NCI-H1417 treated with DMSO at 0.1 percent for 48 hours (cell line): ENCODE data around the gene ZXDB.
A peak's percentile ranks its signal among the peaks of the same experiment; 100 is the strongest.
"Not testable (repeated sequence)": the region's sequence is repeated elsewhere in the genome, so short reads cannot be mapped to it uniquely, and the experiment has no call there.

Experiments
- DNase-seq: peaks from one replicate; lab custom pipeline; 2025; lab: John Stamatoyannopoulos, UW

ZXDB gene

GRCh38 chrX:57591284-57592159 lies at the start of gene ZXDB:
Gene ZXDB (plus strand): TSS chrX:57592011. CDS start chrX:57592049, 38 bp downstream.
- DNase-seq = not testable (repeated sequence)

- DNase-seq = no peak
Observed at GRCh38 chrX:57565198-57565597, 26.6 kb upstream of the ZXDB start.

GRCh38 chrX:57573754-57574153 lies 18.1 kb upstream of the ZXDB start:
- DNase-seq = no peak

- not testable (repeated sequence) for DNase-seq
Observed at GRCh38 chrX:57582948-57583347, 8.9 kb upstream of the ZXDB start.

GRCh38 chrX:57583477-57583876 lies 8.3 kb upstream of the ZXDB start:
- no peak for DNase-seq

GRCh38 chrX:57586360-57586759 lies 5.5 kb upstream of the ZXDB start:
- no peak for DNase-seq

GRCh38 chrX:57587062-57587461 lies 4.7 kb upstream of the ZXDB start:
- DNase-seq = no peak

- no peak for DNase-seq
Observed at GRCh38 chrX:57587607-57588006, 4.2 kb upstream of the ZXDB start.

- DNase-seq = not testable (repeated sequence)
Observed at GRCh38 chrX:57592160-57592893, 516 bp downstream of the ZXDB start.

GRCh38 chrX:57592894-57593215 lies 1.0 kb downstream of the ZXDB start:
- DNase-seq = peak; percentile 4

- no peak for DNase-seq
Observed at GRCh38 chrX:57595381-57595811, 3.6 kb downstream of the ZXDB start.

- DNase-seq = no peak
Observed at GRCh38 chrX:57596109-57596508, 4.3 kb downstream of the ZXDB start.

GRCh38 chrX:57596516-57596915 lies 4.7 kb downstream of the ZXDB start:
- DNase-seq = no peak

GRCh38 chrX:57607295-57608187 lies 15.7 kb downstream of the ZXDB start:
- no peak for DNase-seq

- DNase-seq = not testable (repeated sequence)
Observed at GRCh38 chrX:57613351-57613750, 21.5 kb downstream of the ZXDB start.

GRCh38 chrX:57629438-57629837 lies 37.6 kb downstream of the ZXDB start:
- DNase-seq = not testable (repeated sequence)

GRCh38 chrX:57640674-57641016 lies 48.8 kb downstream of the ZXDB start:
- DNase-seq = no peak

GRCh38 chrX:57641338-57641737 lies 49.5 kb downstream of the ZXDB start:
- DNase-seq = no peak

GRCh38 chrX:57643698-57644097 lies 51.9 kb downstream of the ZXDB start:
- DNase-seq = no peak

- DNase-seq = no peak
Observed at GRCh38 chrX:57647020-57647419, 55.2 kb downstream of the ZXDB start.
